ENCODE results near the gene PHRF1.

Gene PHRF1

DNA sequence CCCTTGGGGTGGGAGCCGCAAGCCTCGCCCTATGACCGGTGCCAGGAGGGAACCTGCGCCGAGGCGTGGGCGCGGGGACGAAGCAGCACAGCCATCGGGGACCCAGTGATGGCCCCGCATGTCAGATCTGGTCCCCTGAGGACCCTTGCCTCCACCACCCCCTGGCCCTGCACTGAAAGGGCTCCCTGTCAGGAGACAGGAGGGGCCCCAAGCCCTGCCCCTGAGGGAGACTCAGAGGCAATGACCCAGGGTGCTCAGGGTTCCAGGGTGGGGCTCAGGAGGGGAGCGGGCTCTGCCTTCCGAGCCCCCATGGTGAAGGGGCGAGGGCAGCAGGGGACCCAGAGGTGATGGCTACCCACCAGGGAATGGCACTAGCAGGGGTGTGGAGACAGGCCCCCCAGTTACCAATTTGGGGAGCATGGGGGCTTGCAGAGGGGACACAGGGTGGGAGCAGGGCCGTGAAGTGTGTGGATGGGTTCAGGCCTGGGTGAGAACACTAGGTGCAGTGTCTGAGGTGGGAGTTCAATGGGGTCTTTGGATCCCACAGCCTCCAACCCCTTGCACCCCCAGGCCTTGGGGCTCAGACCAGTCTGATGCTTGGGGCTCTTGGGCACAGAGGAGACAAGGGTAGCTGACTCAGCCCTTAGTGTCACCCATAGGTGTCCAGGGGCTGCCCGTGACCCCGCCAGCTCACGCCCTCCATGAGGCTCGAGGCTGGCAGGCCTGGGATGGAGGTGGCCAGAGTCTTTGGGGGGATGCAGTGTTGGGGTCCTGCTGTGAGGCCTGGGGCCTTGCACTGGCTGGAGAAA lies 38.4 kb upstream of the PHRF1 start:
- in situ Hi-C loops (cut with MboI; ENCODE audit: low sequenced_read_pairs): no loop called here

GRCh38 chr11:538431-539051 lies 37.7 kb upstream of the PHRF1 start:
- in situ Hi-C loops (cut with MboI; ENCODE audit: low sequenced_read_pairs): no loop called here

DNA sequence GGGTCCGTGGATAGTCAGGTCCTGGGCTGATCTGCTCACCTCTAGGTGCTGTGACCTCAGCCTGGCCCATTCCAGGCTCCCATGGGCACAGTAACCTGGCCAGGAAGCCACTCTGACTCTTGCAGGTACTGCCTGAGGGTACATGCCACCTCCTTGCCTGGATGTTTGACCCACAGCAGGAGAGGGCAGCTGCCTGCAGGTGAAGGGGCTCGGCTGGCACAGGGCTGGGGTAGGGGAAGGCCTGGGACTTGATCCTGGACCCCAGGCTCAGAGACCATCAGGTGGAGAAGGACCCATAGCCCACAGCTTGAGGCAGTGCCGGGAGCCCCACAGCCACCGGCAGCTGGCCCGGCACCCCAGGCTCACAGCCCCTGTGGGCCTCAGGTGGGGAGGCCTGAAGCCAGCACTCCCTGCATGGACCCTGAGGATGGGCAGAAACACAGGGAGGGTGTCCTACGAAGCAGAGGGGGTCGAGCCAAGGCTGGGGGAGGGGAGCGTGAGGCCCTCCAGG lies 36.2 kb upstream of the PHRF1 start:
- in situ Hi-C loops (cut with MboI; ENCODE audit: low sequenced_read_pairs): no loop called here

GRCh38 chr11:540583-541432 lies 35.5 kb upstream of the PHRF1 start:
- in situ Hi-C loops (cut with MboI; ENCODE audit: low sequenced_read_pairs): no loop called here

GRCh38 chr11:541433-541885 lies 34.8 kb upstream of the PHRF1 start:
- in situ Hi-C loops (cut with MboI; ENCODE audit: low sequenced_read_pairs): no loop called here

DNA sequence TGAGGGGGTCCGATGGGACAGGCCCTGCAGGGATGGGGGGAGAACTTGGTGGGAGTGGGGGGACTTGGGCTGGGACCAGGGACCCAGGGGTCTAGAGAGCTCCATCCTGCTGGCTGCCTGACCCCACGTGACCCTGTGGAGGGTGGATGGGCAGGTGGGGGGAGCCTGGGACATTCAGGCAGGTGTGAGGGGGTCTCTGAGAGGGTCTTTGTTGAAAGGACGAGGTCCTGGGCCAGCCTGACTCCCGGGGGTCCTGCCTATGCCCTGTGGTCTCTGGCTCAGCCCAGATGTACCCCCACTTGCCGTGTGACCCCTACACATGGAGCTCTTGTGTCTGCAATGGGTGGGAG lies 31.5 kb upstream of the PHRF1 start:
- in situ Hi-C loops (cut with MboI; ENCODE audit: low sequenced_read_pairs): no loop called here

- in situ Hi-C loops (cut with MboI; ENCODE audit: low sequenced_read_pairs): no loop called here
Measured at GRCh38 chr11:545171-545570, 31.1 kb upstream of the PHRF1 start.

GRCh38 chr11:548700-549603 lies 27.3 kb upstream of the PHRF1 start:
- in situ Hi-C loops (cut with MboI; ENCODE audit: low sequenced_read_pairs): no loop called here

DNA sequence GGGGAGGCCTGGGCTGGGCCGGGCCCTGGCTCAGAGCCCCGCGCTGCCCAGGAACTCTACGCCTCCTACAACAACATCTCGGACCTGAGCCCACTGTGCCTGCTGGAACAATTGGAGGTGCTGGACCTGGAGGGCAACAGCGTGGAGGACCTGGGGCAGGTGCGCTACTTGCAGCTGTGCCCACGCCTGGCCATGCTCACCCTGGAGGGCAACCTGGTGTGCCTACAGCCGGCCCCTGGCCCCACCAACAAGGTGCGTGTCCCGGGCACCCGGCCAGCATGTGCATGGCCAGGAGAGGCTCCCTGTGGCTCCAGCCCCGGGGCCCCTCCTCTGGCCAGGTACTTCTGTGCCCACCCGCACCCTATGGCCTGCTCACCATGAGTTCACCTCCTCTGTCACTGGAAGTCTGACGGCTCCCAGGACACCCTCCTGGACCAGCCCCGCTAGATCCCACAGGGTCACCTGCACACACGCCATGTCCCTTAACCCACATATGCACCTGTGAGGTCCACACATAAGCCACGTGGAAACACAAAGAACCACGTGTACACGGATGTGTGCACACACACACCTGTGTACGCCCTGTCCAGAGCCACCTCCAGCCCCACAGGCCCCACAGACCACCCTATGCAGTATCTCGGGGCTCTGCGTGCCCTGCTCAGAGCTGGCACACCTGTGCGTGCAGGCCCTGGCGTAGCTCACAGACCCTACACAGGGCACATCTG lies 26.1 kb upstream of the PHRF1 start:
- in situ Hi-C loops (cut with MboI; ENCODE audit: low sequenced_read_pairs): no loop called here

- in situ Hi-C loops (cut with MboI; ENCODE audit: low sequenced_read_pairs): no loop called here
Measured at GRCh38 chr11:550746-551085, 25.6 kb upstream of the PHRF1 start.

DNA sequence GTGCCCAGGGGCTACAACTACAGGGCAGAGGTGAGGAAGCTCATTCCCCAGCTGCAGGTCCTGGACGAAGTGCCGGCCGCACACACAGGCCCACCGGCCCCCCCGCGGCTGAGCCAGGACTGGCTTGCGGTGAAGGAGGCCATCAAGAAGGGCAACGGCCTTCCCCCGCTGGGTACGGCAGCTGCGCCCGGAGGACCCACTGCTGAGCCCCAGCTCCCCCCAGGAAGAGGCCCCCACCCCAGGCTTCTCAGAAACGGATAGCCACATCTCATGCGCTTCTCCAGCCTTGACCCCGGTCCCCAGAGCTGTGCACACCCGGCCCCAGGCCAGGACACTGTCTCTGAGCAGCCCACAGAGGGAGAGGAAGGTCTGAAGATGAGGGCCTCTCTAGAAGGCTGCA lies 25.1 kb upstream of the PHRF1 start:
- in situ Hi-C loops (cut with MboI; ENCODE audit: low sequenced_read_pairs): no loop called here

GRCh38 chr11:551596-551995 lies 24.7 kb upstream of the PHRF1 start:
- in situ Hi-C loops (cut with MboI; ENCODE audit: low sequenced_read_pairs): no loop called here

DNA sequence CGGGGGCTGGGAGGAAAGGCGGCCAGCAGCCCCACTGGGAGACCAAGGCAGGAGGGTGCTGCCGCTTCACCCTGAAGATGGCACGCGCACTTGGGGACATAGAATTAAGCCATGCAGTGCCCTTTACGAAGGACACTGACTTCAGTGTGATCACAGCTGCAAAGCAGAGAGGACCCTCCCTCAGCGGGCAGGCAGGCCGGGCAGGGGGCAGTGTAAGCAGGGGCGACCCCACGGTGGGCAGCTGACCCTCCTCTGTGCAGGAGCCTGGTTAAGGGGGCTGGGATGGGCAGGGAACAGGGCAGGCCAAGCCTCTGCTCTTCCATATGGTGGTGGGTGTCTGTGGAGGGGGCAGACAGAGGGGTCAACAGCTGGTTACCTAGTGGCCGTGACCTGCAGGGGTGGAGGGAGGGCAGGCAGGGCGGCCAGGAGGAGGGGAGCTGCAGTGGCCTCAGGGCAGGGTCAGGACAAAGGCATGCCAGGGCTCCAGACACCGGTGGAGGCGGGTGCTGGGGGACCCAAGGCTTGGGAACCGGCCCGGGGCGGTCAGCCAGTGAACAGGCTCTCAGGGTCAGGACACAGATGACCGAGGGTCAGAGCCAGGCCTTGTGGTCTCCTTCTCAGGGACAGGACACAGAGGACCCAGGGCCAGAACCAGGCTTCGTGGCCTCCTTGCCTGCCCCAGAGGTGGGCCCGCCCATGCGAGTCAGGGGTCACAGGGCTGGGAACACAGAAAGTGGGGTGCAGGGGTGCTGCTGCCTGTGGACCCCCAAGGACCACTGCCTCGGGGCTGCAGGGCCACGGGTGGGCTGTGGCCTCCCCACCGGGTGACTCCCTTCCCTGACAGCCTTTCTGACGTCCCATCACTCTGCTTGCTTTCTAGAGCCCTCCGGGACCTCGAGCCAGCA lies 22.9 kb upstream of the PHRF1 start:
- in situ Hi-C loops (cut with MboI; ENCODE audit: low sequenced_read_pairs): no loop called here

DNA sequence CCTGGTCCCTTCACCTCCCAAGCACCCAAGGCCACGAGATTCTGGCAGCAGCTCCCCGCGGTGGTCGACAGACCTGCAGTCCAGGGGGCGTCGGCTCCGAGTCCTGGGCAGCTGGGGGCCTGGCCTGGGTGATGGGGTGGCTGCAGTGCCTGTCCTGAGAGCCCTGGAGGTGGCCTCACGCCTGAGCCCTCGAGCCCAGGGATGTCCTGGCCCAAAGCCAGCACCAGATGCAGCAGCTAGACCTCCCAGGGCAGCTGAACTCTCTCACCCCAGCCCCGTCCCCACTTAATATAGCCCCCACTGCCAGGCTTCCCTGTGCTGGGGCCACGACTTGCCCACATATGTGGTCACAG lies 22.3 kb upstream of the PHRF1 start:
- in situ Hi-C loops (cut with MboI; ENCODE audit: low sequenced_read_pairs): no loop called here

- in situ Hi-C loops (cut with MboI; ENCODE audit: low sequenced_read_pairs): no loop called here
Measured at GRCh38 chr11:554428-555226, 21.6 kb upstream of the PHRF1 start.

DNA sequence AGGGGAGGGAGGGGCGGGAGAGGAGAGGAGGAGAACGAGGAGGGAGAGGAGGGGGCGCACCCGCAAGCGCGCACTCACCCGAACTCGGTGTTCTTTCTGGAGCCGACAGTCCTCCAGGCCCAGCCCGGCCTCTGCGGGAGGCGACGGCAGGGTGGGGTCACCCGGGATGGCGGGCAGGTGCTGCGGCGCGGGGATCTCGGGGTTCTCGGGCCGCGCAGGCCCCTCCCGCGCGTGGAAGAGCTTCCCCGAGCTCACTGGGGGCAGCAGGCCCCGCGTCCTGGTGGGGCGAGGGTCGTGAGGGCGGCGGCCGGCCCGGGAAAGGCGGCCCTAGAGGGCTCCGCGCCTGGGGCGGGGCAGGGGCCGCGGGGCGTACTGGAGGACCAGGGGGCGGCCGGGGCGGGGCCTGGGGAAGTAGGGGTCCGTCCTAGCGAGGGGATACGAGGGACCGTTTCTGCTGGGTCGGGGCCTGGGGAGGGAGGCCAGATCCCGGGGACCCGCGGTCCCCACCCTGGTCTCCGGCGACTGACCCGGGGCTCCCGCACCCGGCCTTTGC lies 21.0 kb upstream of the PHRF1 start:
- in situ Hi-C loops (cut with MboI; ENCODE audit: low sequenced_read_pairs): no loop called here

DNA sequence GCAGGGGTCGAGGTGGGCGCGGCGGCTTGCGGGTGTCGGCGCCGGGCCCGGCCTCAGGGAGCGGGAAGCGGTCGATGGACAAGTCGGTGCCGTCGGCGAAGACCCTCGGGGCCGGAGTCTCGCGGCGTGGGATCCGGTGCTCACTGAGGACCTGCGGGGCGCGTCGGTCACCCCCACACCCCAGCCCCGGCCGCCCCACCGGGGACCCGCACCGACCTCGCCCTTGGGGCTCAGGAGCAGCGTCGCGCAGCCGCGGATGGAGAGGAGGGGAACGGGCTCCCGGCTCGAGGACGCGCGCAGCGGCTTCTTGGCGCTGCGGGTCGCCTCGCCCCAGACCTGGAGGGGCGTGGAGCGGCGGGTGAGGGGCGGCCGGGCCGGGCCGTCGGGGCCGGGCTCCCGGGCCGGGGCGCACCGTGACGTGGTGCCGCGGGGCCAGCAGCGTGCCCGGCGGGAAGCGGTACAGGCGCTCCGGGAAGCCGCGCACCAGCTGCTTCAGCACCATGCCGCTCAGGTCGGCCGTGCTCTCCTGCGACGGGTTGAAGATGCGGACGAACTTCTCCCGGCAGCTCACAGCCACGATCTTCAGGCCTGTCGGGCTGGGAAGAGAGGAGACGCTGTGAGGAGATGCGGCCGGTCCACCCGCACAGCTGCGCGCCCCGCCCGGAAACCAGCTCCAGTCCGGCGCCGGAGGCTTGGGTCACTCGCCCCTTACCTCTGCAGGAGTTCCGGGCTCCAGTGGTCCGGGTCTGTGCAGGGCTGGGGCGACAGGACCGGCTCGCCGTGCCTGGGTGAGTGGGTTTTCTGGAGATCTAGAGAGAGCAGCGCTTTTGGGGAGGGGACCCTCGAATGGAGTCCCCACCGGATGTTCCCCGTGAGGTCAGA lies 20.2 kb upstream of the PHRF1 start:
- in situ Hi-C loops (cut with MboI; ENCODE audit: low sequenced_read_pairs): no loop called here
